Fibroblast of villous mesenchyme (primary cell): ENCODE results near the gene RHOT1. TPM values are rescaled to one million over a fixed set of nuclear protein-coding genes. Genes with fewer than 3 reads are reported as not detected.

Experiments
- DNase-seq: peaks from one replicate; pipeline ENCODE4 v3.0.0-alpha.2; 2010; ENCODE audit warnings: low read depth
- H3K4me3 ChIP-seq: 2 replicates; pipeline ENCODE4 v1.5.1; 2011; ENCODE audit warnings: low read depth, mild to moderate bottlenecking, low read length
- CTCF ChIP-seq: IDR thresholded peaks from 2 replicates; pipeline ENCODE4 v1.5.1; 2012; ENCODE audit warnings: low read depth, mild to moderate bottlenecking, low read length; ENCODE audit not compliant: insufficient read depth
- total RNA-seq: library from RNA; depleted of rRNA; stranded (reverse); fragments of >200 nt; gene quantifications from 2 replicates; pipeline ENCODE4 v1.2.3, GENCODE V29; 2012

RHOT1 gene
- total RNA-seq, 1 donor: 48.8 TPM

- no peak for DNase-seq
- no peak for TF ChIP-seq CTCF
- H3K4me3 ChIP-seq: no peak overlapping the region
These were observed 66.1 kb downstream of the RHOT1 start for GRCh38 chr17:32208436-32208835.

GRCh38 chr17:32209608-32210007, 67.3 kb downstream of the RHOT1 start:
- no peak for DNase-seq
- no peak overlapping the region for H3K4me3 ChIP-seq
- no peak for TF ChIP-seq CTCF

DNA sequence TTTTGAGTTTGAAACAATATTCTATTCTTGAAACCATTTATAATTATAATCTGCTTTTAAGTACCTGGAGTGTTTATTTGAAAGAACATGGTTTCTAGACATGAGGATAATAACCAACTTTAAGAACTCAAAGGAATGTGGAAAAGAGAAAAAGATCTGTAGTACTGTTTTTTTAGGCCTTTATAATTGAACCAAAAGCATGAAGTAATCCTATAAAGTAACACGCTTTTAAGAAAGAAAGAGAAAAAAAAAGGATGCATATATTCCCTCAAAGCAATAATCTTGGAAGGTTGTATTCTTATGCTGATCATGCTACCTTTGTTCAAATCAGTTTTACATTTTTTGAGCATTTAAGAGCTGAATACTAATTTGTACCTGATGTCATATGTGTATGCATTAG, 69.4 kb downstream of the RHOT1 start:
- no peak for TF ChIP-seq CTCF
- DNase-seq: no peak
- no peak overlapping the region for H3K4me3 ChIP-seq

DNA sequence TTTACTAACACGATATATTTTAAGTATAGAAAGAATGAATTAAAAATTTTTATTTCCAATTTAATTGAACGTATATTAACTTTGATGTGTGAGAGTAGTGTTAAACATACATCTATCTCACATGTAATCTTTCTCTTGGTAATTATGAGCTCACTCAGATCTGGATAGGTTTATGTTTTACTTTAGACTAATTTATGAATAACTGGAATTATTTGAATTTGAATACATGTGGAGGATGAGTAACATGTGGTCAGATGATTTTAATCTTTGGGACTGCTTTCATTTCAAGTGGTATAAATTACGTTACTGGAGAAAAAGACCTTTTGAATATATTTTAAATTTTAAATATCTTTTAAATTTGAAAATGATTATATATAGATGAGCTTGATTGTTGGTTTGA, 73.4 kb downstream of the RHOT1 start:
- DNase-seq: no peak
- no peak for TF ChIP-seq CTCF
- H3K4me3 ChIP-seq: no peak overlapping the region

DNA sequence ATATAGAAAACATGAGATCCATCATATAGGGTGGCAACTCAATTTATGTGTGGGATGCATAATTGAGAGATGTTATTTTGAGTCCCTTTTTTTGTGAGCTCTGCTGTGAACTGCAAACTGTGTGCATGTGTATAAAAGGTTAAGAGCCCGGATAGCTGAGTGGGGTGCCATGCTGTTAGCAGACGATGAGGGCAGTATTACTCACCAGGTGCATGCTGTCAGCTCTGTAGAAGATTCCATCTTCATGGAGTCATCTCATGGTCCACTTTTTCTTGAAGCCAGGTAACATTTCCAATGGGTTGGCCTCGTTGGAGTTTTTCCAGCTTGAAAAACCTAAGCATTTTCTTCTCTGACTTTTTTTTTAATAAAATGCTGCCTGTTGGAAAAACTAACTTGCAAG, 80.3 kb downstream of the RHOT1 start:
- no peak for TF ChIP-seq CTCF
- DNase-seq: no peak

GRCh38 chr17:32223703-32224102, 81.4 kb downstream of the RHOT1 start:
- DNase-seq: no peak
- TF ChIP-seq CTCF: no peak
- H3K4me3 ChIP-seq: no peak overlapping the region

More for the DNA sequence above, 80.3 kb downstream of the RHOT1 start:
- no peak overlapping the region for H3K4me3 ChIP-seq

- TF ChIP-seq CTCF: no peak
- H3K4me3 ChIP-seq: no peak overlapping the region
- no peak for DNase-seq
These were observed 84.6 kb downstream of the RHOT1 start for GRCh38 chr17:32226886-32227285.
